CD4-positive, alpha-beta T cell treated with Interleukin-10 for 1 hour (primary cell): ENCODE measurements around the gene S100A11.

ENCODE experiments used
- DNase-seq: peaks from one replicate; pipeline ENCODE4 v3.0.0-alpha.2; 2020

Gene S100A11

GRCh38 chr1:152000964-152001630 is 35.7 kb downstream of the S100A11 start:
- no peak for DNase-seq

GRCh38 chr1:151998611-151999362 is 38.0 kb downstream of the S100A11 start:
- DNase-seq: no peak

GRCh38 chr1:151997284-151997570 is 39.6 kb downstream of the S100A11 start:
- no peak for DNase-seq

- DNase-seq: no peak
These were observed 41.0 kb downstream of the S100A11 start for GRCh38 chr1:151995774-151996173.

GRCh38 chr1:151994956-151995355 is 41.8 kb downstream of the S100A11 start:
- DNase-seq: no peak

GRCh38 chr1:151993734-151994496 is 42.9 kb downstream of the S100A11 start, which contains the start of gene S100A10:
TSS of gene S100A10 (minus strand) at chr1:151993859. CDS start at chr1:151986230, 7,629 bp downstream.
- peak; percentile 85 for DNase-seq

- peak; percentile 51 for DNase-seq
These were observed 43.6 kb downstream of the S100A11 start for GRCh38 chr1:151993084-151993733.

- peak; percentile 54 for DNase-seq
These were observed 44.3 kb downstream of the S100A11 start for GRCh38 chr1:151992303-151993083.

GRCh38 chr1:151991663-151992302 is 45.0 kb downstream of the S100A11 start:
- no peak for DNase-seq

- DNase-seq: no peak
These were observed 46.0 kb downstream of the S100A11 start for GRCh38 chr1:151990856-151991198.

- no peak for DNase-seq
These were observed 46.5 kb downstream of the S100A11 start for GRCh38 chr1:151990058-151990855.

- no peak for DNase-seq
These were observed 47.5 kb downstream of the S100A11 start for GRCh38 chr1:151989211-151989862.

GRCh38 chr1:151988405-151988923 is 48.3 kb downstream of the S100A11 start:
- DNase-seq: no peak

GRCh38 chr1:151986501-151987190 is 50.2 kb downstream of the S100A11 start:
- no peak for DNase-seq

GRCh38 chr1:151985768-151986167 is 51.0 kb downstream of the S100A11 start:
- DNase-seq: no peak

GRCh38 chr1:151985270-151985669 is 51.5 kb downstream of the S100A11 start:
- no peak for DNase-seq

GRCh38 chr1:151984313-151984956 is 52.4 kb downstream of the S100A11 start:
- DNase-seq: peak; percentile 34
